ENCODE measurements around the gene RFC1. TPM values are rescaled to one million over a fixed set of nuclear protein-coding genes. Genes with fewer than 3 reads are reported as not detected.

The RFC1 gene
- total RNA-seq, 1 experiment from 2014 or later: 72.4 TPM

Other genes starting within 250 kb of the RFC1 start
- 13.5 and 39.9 TPM in 2 replicates for gene WDR19, start 183.8 kb downstream of the RFC1 start, total RNA-seq (2014; rRNA removed; shearing (Covaris generic))
- gene KLB, start 40.6 kb upstream of the RFC1 start, total RNA-seq (2014; rRNA removed; shearing (Covaris generic)): not detected in 2 replicates
- 1,323 and 3,007 TPM in 2 replicates for gene RPL9, start 92.6 kb upstream of the RFC1 start, total RNA-seq (2014; rRNA removed; shearing (Covaris generic))
- gene LIAS, start 92.7 kb upstream of the RFC1 start, total RNA-seq (2014; rRNA removed; shearing (Covaris generic)): 9.2 and 12.5 TPM in 2 replicates
- 71.1 and 82.8 TPM in 2 replicates for gene UGDH, start 161.1 kb upstream of the RFC1 start, total RNA-seq (2014; rRNA removed; shearing (Covaris generic))

All from A172 (cell line).